Right lobe of liver (tissue), 6 donors: Measurements from ENCODE around the gene APH1B. TPM values are rescaled to one million over a fixed set of nuclear protein-coding genes. Genes with fewer than 3 reads are reported as not detected.

ENCODE experiments used
- ATAC-seq, 4 donors: fragments of 200-7000 bp; cut with Tn5 transposase; one replicate each; pipeline ENCODE4 v1.9.1; 2020; ENCODE audit warnings: mild to moderate bottlenecking in 4 of 4, moderate library complexity in 4 of 4
- DNase-seq, 3 donors: peaks; one replicate each; pipeline ENCODE4 v3.0.0-alpha.2; 2020
- H3K27ac ChIP-seq, 3 donors: fragments of 200-600 bp; one replicate each; pipeline ENCODE4 v1.8.0; 2022
- H3K27me3 ChIP-seq, 2 donors: fragments of 200-600 bp; one replicate each; pipeline ENCODE4 v1.8.0; 2022
- H3K36me3 ChIP-seq, 4 donors: fragments of 200-600 bp; sonication (generic) in 1 of 4; one replicate each; pipeline versions ENCODE4 v1.5.1 to v1.8.0; 2017 to 2022; ENCODE audit warnings: control low read depth in 1 of 4
- H3K4me1 ChIP-seq, 4 donors: fragments of 200-600 bp; sonication (generic) in 1 of 4; one replicate each; pipeline versions ENCODE4 v1.5.1 to v1.8.0; 2017 to 2022; ENCODE audit warnings: control low read depth in 1 of 4
- H3K4me3 ChIP-seq, 3 donors: fragments of 200-600 bp; one replicate each; pipeline ENCODE4 v1.8.0; 2022
- H3K9me3 ChIP-seq, 4 donors: fragments of 200-600 bp; sonication (generic) in 1 of 4; one replicate each; pipeline versions ENCODE4 v1.5.1 to v1.8.0; 2017 to 2022; ENCODE audit warnings: control low read depth in 1 of 4
- POLR2A ChIP-seq: fragments of 450-650 bp; IDR thresholded peaks from one replicate; pipeline ENCODE4 v1.6.1; 2017; ENCODE audit warnings: antibody characterized with exemption, mild to moderate bottlenecking
- WGBS: methylation state at CpG from one replicate; pipeline ENCODE4 v1.1.6; 2018; ENCODE audit warnings: low coverage, low lambda C conversion rate; ENCODE audit not compliant: insufficient coverage; ENCODE audit errors: missing lambda C conversion rate; 5-methylcytosine and 5-hydroxymethylcytosine counted together
- intact Hi-C, 2 donors: fragments of 100-400 bp; cut with DNase I; formaldehyde crosslinking; loops; one replicate each; pipeline versions ENCODE4 v1.11.2 to v1.14.1; 2022
- total RNA-seq, 6 experiments: library from RNA; depleted of rRNA in 2 of 6; stranded (reverse); fragments of >200 nt in 2 of 6; fragmentation: NEBNext Ultra II Directional in 3 of 6; extraction: Animal tissue kit (Norgen Biotek cat#: 25700) in 3 of 6; gene quantifications; one replicate each; pipeline versions ENCODE4 v1.1.0 to v1.2.4, GENCODE V29; 2016 to 2023
- TF ChIP-seq, protein P1 (sequence below), 4 donors: fragments of 200-600 bp in 3 of 4; fragments of 450-650 bp in 1 of 4; IDR thresholded peaks; one replicate each; pipeline versions ENCODE4 v1.5.1 to v1.8.0; 2016 to 2022; ENCODE audit warnings: antibody characterized with exemption in 4 of 4, mild to moderate bottlenecking in 2 of 4
- donor health status: DM: no; HTN: yes; CAD: no.
- donor health status: DM: no; HTN: no; CAD: no.
- donor health status: DM: no; HTN: no; CAD: no.
- donor health status: DM: no; HTN: yes; CAD: no.
- donor health status: DM: no; HTN: yes; CAD: no.

Gene APH1B
- total RNA-seq, 6 experiments from 2014 or later: 2.2 to 7.4 (median 4.7) TPM

DNA sequence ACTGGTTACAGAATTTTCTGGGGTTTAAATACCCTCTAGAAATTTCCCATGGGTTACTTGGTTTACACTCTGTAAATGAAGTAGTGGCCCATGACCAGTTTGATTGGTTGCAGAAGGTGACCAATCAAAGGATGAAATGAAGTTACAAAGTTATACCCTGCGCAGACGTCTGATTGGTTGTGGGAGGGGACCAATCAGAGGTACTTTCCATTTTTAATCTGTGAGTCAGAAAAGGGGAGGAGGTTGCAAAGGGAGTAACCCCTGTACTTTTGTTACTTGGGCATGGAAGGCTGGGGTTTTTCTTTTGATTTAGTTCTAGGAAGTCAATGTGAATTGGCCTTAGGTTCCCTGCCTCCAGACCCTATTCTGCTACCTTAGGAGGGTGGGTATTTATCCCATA lies 18.7 kb upstream of the APH1B start:
- ATAC-seq: no peak
- intact Hi-C loops: no loop called here
- WGBS: 100% methylated on average over 1 of the region's 2 CpGs
- H3K27me3 ChIP-seq: no peaks in the 10 kb centered on the region
- no peaks in the 10 kb centered on the region for H3K4me1 ChIP-seq
- peaks cover 0 to 4% (median 1%) of the 10 kb centered on the region in 4 donors for H3K36me3 ChIP-seq
- TF ChIP-seq, protein P1, sequence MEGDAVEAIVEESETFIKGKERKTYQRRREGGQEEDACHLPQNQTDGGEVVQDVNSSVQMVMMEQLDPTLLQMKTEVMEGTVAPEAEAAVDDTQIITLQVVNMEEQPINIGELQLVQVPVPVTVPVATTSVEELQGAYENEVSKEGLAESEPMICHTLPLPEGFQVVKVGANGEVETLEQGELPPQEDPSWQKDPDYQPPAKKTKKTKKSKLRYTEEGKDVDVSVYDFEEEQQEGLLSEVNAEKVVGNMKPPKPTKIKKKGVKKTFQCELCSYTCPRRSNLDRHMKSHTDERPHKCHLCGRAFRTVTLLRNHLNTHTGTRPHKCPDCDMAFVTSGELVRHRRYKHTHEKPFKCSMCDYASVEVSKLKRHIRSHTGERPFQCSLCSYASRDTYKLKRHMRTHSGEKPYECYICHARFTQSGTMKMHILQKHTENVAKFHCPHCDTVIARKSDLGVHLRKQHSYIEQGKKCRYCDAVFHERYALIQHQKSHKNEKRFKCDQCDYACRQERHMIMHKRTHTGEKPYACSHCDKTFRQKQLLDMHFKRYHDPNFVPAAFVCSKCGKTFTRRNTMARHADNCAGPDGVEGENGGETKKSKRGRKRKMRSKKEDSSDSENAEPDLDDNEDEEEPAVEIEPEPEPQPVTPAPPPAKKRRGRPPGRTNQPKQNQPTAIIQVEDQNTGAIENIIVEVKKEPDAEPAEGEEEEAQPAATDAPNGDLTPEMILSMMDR (IDR thresholded peaks at IDR 0.05): no peak
- TF ChIP-seq POLR2A: no peak
- no peak for DNase-seq
- H3K4me3 ChIP-seq: no peak overlapping the region
- no peak overlapping the region for H3K27ac ChIP-seq
- no peaks in the 10 kb centered on the region for H3K9me3 ChIP-seq

DNA sequence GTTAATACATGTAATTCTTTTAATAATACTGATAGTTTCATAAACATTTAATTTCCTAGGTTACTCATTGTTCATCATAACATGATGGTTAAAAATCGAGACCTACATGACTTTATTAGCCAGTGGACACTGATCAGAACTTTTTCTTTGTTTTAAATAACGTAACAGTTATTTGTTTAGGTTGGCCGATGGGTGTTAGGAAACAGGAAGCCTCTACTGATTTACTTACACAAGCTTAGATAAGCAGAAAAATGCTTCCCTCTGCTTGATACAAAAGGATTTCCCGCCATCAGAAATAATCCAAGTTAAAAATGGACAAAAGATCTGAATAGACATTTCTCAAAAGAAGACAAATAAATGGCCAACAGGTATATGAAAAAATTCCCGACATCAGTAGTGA lies 16.6 kb upstream of the APH1B start:
- H3K9me3 ChIP-seq: no peaks in the 10 kb centered on the region
- no peaks in the 10 kb centered on the region for H3K4me1 ChIP-seq
- no peak overlapping the region for H3K27ac ChIP-seq
- H3K4me3 ChIP-seq: no peak overlapping the region
- no peak for DNase-seq
- peak in 3 of 4 donors; percentile 24 to 37 (median 35) for ATAC-seq
- TF ChIP-seq, protein P1 (IDR thresholded peaks at IDR 0.05): no peak
- TF ChIP-seq POLR2A: no peak
- intact Hi-C loops: no loop called here
- no peaks in the 10 kb centered on the region for H3K27me3 ChIP-seq
- 54% methylated on average over 5 of the region's 5 CpGs for WGBS
- peaks cover 0 to 4% (median 1%) of the 10 kb centered on the region in 4 donors for H3K36me3 ChIP-seq

DNA sequence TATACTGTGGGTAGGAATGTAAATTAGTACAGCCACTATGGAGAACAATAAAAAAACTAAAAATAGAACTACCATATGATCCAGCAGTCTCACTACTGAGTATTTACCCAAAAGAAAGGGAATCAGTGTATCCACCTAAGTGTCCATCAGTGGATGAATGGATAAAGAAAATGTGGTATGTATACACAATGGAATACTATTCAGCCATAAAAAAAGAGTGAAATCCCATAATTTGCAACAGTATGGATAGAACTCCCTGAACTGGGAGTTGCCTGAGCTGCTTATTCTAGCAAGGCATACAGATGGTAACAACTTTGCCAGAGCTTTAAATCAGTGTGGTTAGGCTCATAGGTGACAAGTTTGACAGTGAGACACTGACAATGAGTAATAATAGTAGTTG lies 16.1 kb upstream of the APH1B start:
- TF ChIP-seq POLR2A: no peak
- TF ChIP-seq, protein P1 (IDR thresholded peaks at IDR 0.05): no peak
- intact Hi-C loops: no loop called here
- no peaks in the 10 kb centered on the region for H3K4me1 ChIP-seq
- H3K36me3 ChIP-seq: peaks cover 0 to 4% (median 1%) of the 10 kb centered on the region in 4 donors
- H3K9me3 ChIP-seq: no peaks in the 10 kb centered on the region
- no peak for DNase-seq
- no peaks in the 10 kb centered on the region for H3K27me3 ChIP-seq
- ATAC-seq: no peak
- H3K4me3 ChIP-seq: no peak overlapping the region
- H3K27ac ChIP-seq: no peak overlapping the region

DNA sequence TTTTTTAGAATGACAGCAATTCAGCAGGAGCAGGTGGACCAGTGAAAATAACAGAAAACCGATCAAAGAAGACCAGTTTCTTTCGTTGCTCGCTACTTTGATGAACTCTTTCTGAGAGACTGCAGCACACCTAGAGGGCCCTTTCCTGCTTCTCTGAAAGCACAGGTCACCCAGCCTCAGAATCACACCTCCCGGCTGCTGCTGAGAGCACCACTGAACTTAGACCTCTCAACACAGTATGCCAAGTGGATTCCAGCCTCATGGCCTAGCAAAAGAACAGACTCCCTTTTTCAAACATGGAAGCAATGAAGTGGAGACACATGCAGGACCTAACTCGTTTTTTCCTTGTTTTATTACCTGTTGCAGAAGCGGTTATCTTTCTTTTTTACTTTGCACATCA lies 13.9 kb upstream of the APH1B start:
- 68% methylated on average over 6 of the region's 6 CpGs for WGBS
- Histone ChIP-seq H3K4me1 (no peaks in the 10 kb centered on the region), H3K4me3 (no peak overlapping the region), H3K27ac (no peak overlapping the region), H3K36me3 (peaks cover 0 to 4% (median 1%) of the 10 kb centered on the region in 4 donors), H3K27me3 (no peaks in the 10 kb centered on the region), H3K9me3 (no peaks in the 10 kb centered on the region)
- intact Hi-C loops: no loop called here
- DNase-seq (peak in 1 of 3 donors; percentile 57), ATAC-seq (peak in 3 of 4 donors; percentile 48 to 93 (median 78))
- TF ChIP-seq, protein P1 (IDR thresholded peaks at IDR 0.05): no peak
- no peak for TF ChIP-seq POLR2A
